GM12801 (cell line): ENCODE data around the gene SELENOP.

Experiments used
- TF ChIP-seq, protein P1 (sequence below): IDR thresholded peaks from one replicate; pipeline ENCODE4 v1.5.1; 2011; ENCODE audit warnings: control low read depth; ENCODE audit not compliant: insufficient read length; ENCODE audit errors: extremely low read depth

The SELENOP gene

GRCh38 chr5:42799668-42800114 is 12.0 kb downstream of the SELENOP start:
- TF ChIP-seq, protein P1, sequence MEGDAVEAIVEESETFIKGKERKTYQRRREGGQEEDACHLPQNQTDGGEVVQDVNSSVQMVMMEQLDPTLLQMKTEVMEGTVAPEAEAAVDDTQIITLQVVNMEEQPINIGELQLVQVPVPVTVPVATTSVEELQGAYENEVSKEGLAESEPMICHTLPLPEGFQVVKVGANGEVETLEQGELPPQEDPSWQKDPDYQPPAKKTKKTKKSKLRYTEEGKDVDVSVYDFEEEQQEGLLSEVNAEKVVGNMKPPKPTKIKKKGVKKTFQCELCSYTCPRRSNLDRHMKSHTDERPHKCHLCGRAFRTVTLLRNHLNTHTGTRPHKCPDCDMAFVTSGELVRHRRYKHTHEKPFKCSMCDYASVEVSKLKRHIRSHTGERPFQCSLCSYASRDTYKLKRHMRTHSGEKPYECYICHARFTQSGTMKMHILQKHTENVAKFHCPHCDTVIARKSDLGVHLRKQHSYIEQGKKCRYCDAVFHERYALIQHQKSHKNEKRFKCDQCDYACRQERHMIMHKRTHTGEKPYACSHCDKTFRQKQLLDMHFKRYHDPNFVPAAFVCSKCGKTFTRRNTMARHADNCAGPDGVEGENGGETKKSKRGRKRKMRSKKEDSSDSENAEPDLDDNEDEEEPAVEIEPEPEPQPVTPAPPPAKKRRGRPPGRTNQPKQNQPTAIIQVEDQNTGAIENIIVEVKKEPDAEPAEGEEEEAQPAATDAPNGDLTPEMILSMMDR = no peak

DNA sequence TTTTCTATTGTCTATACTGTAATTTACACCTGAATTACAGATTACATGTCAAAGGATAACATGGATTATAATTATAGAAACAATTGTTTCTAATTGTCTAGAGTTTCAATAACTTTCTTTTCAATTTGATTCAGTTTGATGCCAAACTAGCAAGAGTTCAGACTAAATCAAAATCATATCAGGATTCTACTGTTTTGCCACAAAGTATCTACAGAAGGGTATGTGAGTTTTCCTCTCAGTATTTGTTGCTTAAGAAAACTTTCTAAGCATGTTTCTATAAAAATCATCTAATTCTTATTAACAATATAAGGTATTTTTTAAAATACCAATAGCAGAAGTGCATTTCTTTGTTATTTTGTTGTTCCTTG is 12.5 kb downstream of the SELENOP start:
- TF ChIP-seq, protein P1 = no peak

DNA sequence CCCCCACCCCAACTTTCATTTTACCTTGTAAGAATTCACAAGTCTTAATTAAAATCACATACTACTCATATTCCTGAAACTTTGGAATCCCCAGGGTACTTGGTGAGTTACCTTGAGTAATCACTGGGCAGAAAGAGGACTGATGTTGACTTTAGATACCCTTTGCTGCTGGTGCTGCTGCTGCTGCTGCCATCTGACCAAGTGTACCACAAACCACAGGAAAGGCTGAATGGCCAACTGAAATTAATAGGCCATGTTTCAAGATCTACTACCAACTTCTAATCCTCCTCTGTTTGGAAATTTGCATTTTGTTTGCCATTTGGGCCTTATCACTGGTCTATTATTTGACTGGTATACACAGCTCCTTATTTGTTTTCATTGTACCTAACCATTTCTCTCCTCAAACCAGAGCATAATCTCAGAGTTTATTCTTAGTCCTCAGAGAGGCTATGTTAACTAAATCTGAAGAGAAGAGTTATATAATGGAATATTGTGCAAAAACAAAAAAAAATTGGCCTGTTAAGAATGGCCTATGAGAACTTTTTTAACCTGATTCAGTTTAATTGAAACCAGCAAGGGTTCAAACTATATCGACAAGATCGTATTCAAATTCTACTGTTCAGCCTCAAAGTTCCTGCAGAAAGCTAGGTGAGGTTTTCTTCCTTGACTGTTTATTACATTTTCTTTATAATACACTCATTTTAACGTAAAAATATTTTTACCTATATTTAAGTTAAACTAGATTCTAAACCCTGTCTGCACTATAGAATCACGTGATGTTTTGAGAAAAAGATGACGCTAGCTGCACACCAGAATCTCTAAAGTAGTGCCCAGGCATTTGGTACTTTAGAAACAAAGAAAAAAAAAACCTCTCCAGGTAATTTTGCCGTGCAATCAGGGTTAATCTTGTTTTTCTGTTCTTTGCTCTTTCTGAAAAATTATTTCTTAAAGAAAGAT is 13.1 kb downstream of the SELENOP start:
- TF ChIP-seq, protein P1 = no peak

GRCh38 chr5:42791151-42791550 is 20.5 kb downstream of the SELENOP start:
- TF ChIP-seq, protein P1 = no peak

GRCh38 chr5:42787845-42788244 is 23.8 kb downstream of the SELENOP start:
- TF ChIP-seq, protein P1 = no peak

- TF ChIP-seq, protein P1 = no peak
Measured at GRCh38 chr5:42787073-42787472, 24.6 kb downstream of the SELENOP start.

DNA sequence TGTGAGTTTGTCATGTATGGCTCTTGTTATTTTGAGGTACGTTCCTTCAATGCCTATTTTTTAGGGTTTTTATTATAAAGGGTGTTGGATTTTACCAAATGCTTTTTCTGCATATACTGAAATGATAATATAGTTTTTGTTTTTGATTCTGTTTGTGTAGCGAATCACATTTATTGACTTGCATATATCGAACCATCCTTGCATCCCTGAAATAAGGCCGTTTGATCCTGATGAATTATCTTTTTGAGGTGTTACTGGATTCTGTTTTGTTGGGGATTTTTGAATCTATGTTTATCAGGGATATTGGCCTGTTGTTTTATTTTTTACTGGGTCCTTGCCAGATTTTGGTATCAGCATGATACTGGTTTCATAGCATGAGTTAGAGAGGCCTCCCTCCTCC is 25.9 kb downstream of the SELENOP start:
- TF ChIP-seq, protein P1 = no peak
